GM18517 (cell line): ENCODE measurements around the gene KRT72.

Experiments used
- ATAC-seq: cut with Tn5 transposase; IDR thresholded peaks from one replicate; pipeline ENCODE4 v1.9.1; 2021; ENCODE audit warnings: mild to moderate bottlenecking, moderate library complexity; ENCODE audit not compliant: unreplicated experiment

KRT72 gene

GRCh38 chr12:52551216-52551865 lies 49.9 kb downstream of the KRT72 start:
- no peak for ATAC-seq

GRCh38 chr12:52546126-52546525 lies 55.1 kb downstream of the KRT72 start:
- ATAC-seq, result no peak

- ATAC-seq, result no peak
These were observed 57.0 kb downstream of the KRT72 start for GRCh38 chr12:52543985-52544883.

GRCh38 chr12:52542785-52543318 lies 58.4 kb downstream of the KRT72 start:
- no peak for ATAC-seq

GRCh38 chr12:52542157-52542556 lies 59.1 kb downstream of the KRT72 start:
- ATAC-seq, result no peak

GRCh38 chr12:52541709-52542108 lies 59.6 kb downstream of the KRT72 start:
- no peak for ATAC-seq

- no peak for ATAC-seq
These were observed 60.7 kb downstream of the KRT72 start for GRCh38 chr12:52540531-52540930.

- ATAC-seq, result no peak
These were observed 61.5 kb downstream of the KRT72 start for GRCh38 chr12:52539821-52540173.

- no peak for ATAC-seq
These were observed 62.0 kb downstream of the KRT72 start for GRCh38 chr12:52539083-52539820.

- ATAC-seq, result no peak
These were observed 64.2 kb downstream of the KRT72 start for GRCh38 chr12:52537101-52537500.
